ENCODE data around the gene CD320. TPM values are rescaled to one million over a fixed set of nuclear protein-coding genes. Genes with fewer than 3 reads are reported as not detected.

Gene CD320
- total RNA-seq, 4 donors from 2014 or later: 23.6 to 72.9 (median 37.6) TPM

- no peak for TF ChIP-seq CTCF (IDR thresholded peaks at IDR 0.05; ENCODE audit: low read depth)
Observed at GRCh38 chr19:8306235-8307054, 1.7 kb downstream of the CD320 start.

GRCh38 chr19:8305798-8306197, 2.4 kb downstream of the CD320 start:
- TF ChIP-seq CTCF (IDR thresholded peaks at IDR 0.05; ENCODE audit: low read depth): no peak

- TF ChIP-seq CTCF (IDR thresholded peaks at IDR 0.05; ENCODE audit: low read depth): no peak
Observed at GRCh38 chr19:8304841-8305621, 3.1 kb downstream of the CD320 start.

- no peak for TF ChIP-seq CTCF (IDR thresholded peaks at IDR 0.05; ENCODE audit: low read depth)
Observed at GRCh38 chr19:8302734-8303133, 5.4 kb downstream of the CD320 start.

GRCh38 chr19:8302357-8302691, 5.8 kb downstream of the CD320 start:
- TF ChIP-seq CTCF (IDR thresholded peaks at IDR 0.05; ENCODE audit: low read depth): no peak

GRCh38 chr19:8269724-8270123, 38.4 kb downstream of the CD320 start:
- no peak for TF ChIP-seq CTCF (IDR thresholded peaks at IDR 0.05; ENCODE audit: low read depth)

- TF ChIP-seq CTCF (IDR thresholded peaks at IDR 0.05; ENCODE audit: low read depth): no peak
Observed at GRCh38 chr19:8265872-8266271, 42.3 kb downstream of the CD320 start.
